Upper lobe of left lung (tissue), 4 donors: ENCODE measurements around the gene PHF23.

Source experiments
- CTCF ChIP-seq, 6 experiments: fragments of 450-650 bp in 4 of 6; fragments of 200-600 bp in 2 of 6; sonication (generic) in 2 of 6; IDR thresholded peaks; one replicate each; pipeline ENCODE4 v1.5.1; 2016 to 2019; ENCODE audit warnings: antibody characterized with exemption in 6 of 6
- EP300 ChIP-seq, 4 donors: sonication (generic); formaldehyde crosslinking; IDR thresholded peaks; one replicate each; pipeline ENCODE4 v1.5.1; 2017; ENCODE audit warnings: antibody characterized with exemption in 4 of 4, control low read depth in 2 of 4
- POLR2A ChIP-seq, 4 donors: fragments of 450-650 bp; IDR thresholded peaks; one replicate each; pipeline ENCODE4 v1.5.1; 2016 to 2017; ENCODE audit warnings: antibody characterized with exemption in 4 of 4, mild to moderate bottlenecking in 2 of 4
- POLR2AphosphoS5 ChIP-seq, 2 donors: sonication (generic); formaldehyde crosslinking; IDR thresholded peaks; one replicate each; pipeline ENCODE4 v1.5.1; 2017; ENCODE audit warnings: antibody characterized with exemption in 2 of 2

GRCh38 chr17:7222093-7222971 lies 16.9 kb downstream of the PHF23 start:
- TF ChIP-seq CTCF (IDR thresholded peaks at IDR 0.05) (no peak), POLR2AphosphoS5 (IDR thresholded peaks at IDR 0.05) (no peak), POLR2A (IDR thresholded peaks at IDR 0.05) (no peak), EP300 (IDR thresholded peaks at IDR 0.05) (no peak)
